Trophoblast cell (in vitro differentiated cells and primary cell): ENCODE measurements around the gene JMJD1C.

Experiments used
- DNase-seq, 2 donors: peaks; one replicate each; pipeline ENCODE4 v3.0.0-alpha.2; 2016
- H2AFZ ChIP-seq: 2 replicates; pipeline ENCODE4 v1.6.1; 2013; ENCODE audit warnings: low read length, moderate library complexity, mild to moderate bottlenecking; ENCODE audit not compliant: insufficient read depth, poor library complexity
- H2AK5ac ChIP-seq: 2 replicates; pipeline ENCODE4 v1.6.1; 2013; ENCODE audit warnings: mild to moderate bottlenecking, low read length
- H2BK120ac ChIP-seq: 2 replicates; pipeline ENCODE4 v1.6.1; 2013; ENCODE audit warnings: low read length, mild to moderate bottlenecking, moderate library complexity; ENCODE audit not compliant: insufficient read depth, poor library complexity
- H2BK12ac ChIP-seq: 2 replicates; pipeline ENCODE4 v1.6.1; 2013; ENCODE audit warnings: mild to moderate bottlenecking, low read length, moderate library complexity
- H2BK5ac ChIP-seq: 2 replicates; pipeline ENCODE4 v1.6.1; 2013; ENCODE audit warnings: low read length, low read depth, moderate library complexity, mild to moderate bottlenecking; ENCODE audit not compliant: poor library complexity
- H3K14ac ChIP-seq: 2 replicates; pipeline ENCODE4 v1.6.1; 2013; ENCODE audit warnings: mild to moderate bottlenecking, low read length
- H3K18ac ChIP-seq: 2 replicates; pipeline ENCODE4 v1.6.1; 2013; ENCODE audit warnings: mild to moderate bottlenecking, low read length
- H3K23ac ChIP-seq: 2 replicates; pipeline ENCODE4 v1.6.1; 2013; ENCODE audit warnings: low read length
- H3K27ac ChIP-seq: 2 replicates; pipeline ENCODE4 v1.5.1; 2013; ENCODE audit warnings: low read depth, mild to moderate bottlenecking, inconsistent platforms, low read length, moderate library complexity
- H3K27me3 ChIP-seq: 2 replicates; pipeline ENCODE4 v1.6.1; 2013; ENCODE audit warnings: inconsistent platforms, mild to moderate bottlenecking, low read length, moderate library complexity; ENCODE audit not compliant: insufficient read depth
- H3K36me3 ChIP-seq, 2 experiments: 1 replicate in 1 of 2; 2 replicates in 1 of 2; pipeline ENCODE4 v1.6.1; 2013; ENCODE audit warnings: low read length in 2 of 2, mild to moderate bottlenecking in 2 of 2, moderate library complexity in 1 of 2; ENCODE audit not compliant: insufficient read depth in 2 of 2, control insufficient read depth in 1 of 2
- H3K4ac ChIP-seq: 2 replicates; pipeline ENCODE4 v1.6.1; 2013; ENCODE audit warnings: low read depth, mild to moderate bottlenecking, low read length, moderate library complexity
- H3K4me1 ChIP-seq, 2 experiments: 1 replicate in 1 of 2; 2 replicates in 1 of 2; pipeline ENCODE4 v1.6.1; 2013; ENCODE audit warnings: low read length in 2 of 2, mild to moderate bottlenecking in 2 of 2, moderate library complexity in 1 of 2; ENCODE audit not compliant: insufficient read depth in 2 of 2, control insufficient read depth in 1 of 2
- H3K4me2 ChIP-seq: 2 replicates; pipeline ENCODE4 v1.6.1; 2013; ENCODE audit warnings: inconsistent platforms, mild to moderate bottlenecking, low read length, moderate library complexity
- H3K4me3 ChIP-seq: 2 replicates; pipeline ENCODE4 v1.5.1; 2013; ENCODE audit warnings: mild to moderate bottlenecking, low read depth, low read length, inconsistent platforms
- H3K79me1 ChIP-seq: one replicate; pipeline ENCODE4 v1.6.1; 2013; ENCODE audit warnings: low read length
- H3K79me2 ChIP-seq: 2 replicates; pipeline ENCODE4 v1.6.1; 2013; ENCODE audit warnings: low read length, mild to moderate bottlenecking; ENCODE audit not compliant: control insufficient read depth, insufficient read depth, poor library complexity
- H3K9ac ChIP-seq: 2 replicates; pipeline ENCODE4 v1.6.1; 2013; ENCODE audit warnings: mild to moderate bottlenecking, low read length
- H3K9me3 ChIP-seq: 2 replicates; pipeline ENCODE4 v1.6.1; 2013; ENCODE audit warnings: low read depth, mild to moderate bottlenecking, control low read depth, inconsistent platforms, low read length; ENCODE audit not compliant: insufficient read depth
- H4K12ac ChIP-seq: 2 replicates; pipeline ENCODE4 v1.6.1; 2013; ENCODE audit warnings: low read depth, mild to moderate bottlenecking, low read length, moderate library complexity
- H4K8ac ChIP-seq: 2 replicates; pipeline ENCODE4 v1.6.1; 2013; ENCODE audit warnings: low read depth, mild to moderate bottlenecking, low read length, moderate library complexity
- H4K91ac ChIP-seq: one replicate; pipeline ENCODE4 v1.6.1; 2013; ENCODE audit warnings: low read depth, mild to moderate bottlenecking, low read length, moderate library complexity
- WGBS: extraction: QIAGEN DNeasy Blood & Tissue Kit; methylation state at CpG from one replicate; pipeline ENCODE4 v1.1.7; 2013; ENCODE audit warnings: missing lambda C conversion rate; ENCODE audit not compliant: insufficient read length, insufficient coverage; ENCODE audit errors: extremely low coverage; 5-methylcytosine and 5-hydroxymethylcytosine counted together

Gene JMJD1C

GRCh38 chr10:63213489-63213888, 252.3 kb downstream of the JMJD1C start:
- Histone ChIP-seq H3K23ac (peak overlapping the region; percentile 24), H3K9me3 (no peaks in the 10 kb centered on the region), H3K4ac (no peak overlapping the region), H3K27me3 (no peaks in the 10 kb centered on the region), H3K79me1 (no peaks in the 10 kb centered on the region), H3K9ac (no peak overlapping the region), H3K4me2 (no peak overlapping the region), H4K12ac (no peak overlapping the region), H2BK5ac (no peak overlapping the region), H3K27ac (no peak overlapping the region), H3K4me1 (no peaks in the 10 kb centered on the region), H2BK12ac (no peak overlapping the region), H2BK120ac (no peak overlapping the region), H4K8ac (no peak overlapping the region), H3K36me3 (peaks cover 2 to 6% of the 10 kb centered on the region in 2 experiments), H3K79me2 (no peaks in the 10 kb centered on the region), H3K4me3 (no peak overlapping the region), H3K18ac (no peak overlapping the region), H3K14ac (no peak overlapping the region), H4K91ac (no peak overlapping the region), H2AK5ac (no peak overlapping the region), H2AFZ (no peak overlapping the region)
- WGBS: no CpG with 5 or more reads among the region's 3 CpGs
- no peak for DNase-seq

- Histone ChIP-seq H3K4me3 (no peak overlapping the region), H2BK120ac (no peak overlapping the region), H3K27ac (no peak overlapping the region), H3K23ac (no peak overlapping the region), H2AK5ac (no peak overlapping the region), H3K27me3 (no peaks in the 10 kb centered on the region), H3K36me3 (peaks cover 4 to 18% of the 10 kb centered on the region in 2 experiments), H4K91ac (no peak overlapping the region), H3K4ac (no peak overlapping the region), H3K14ac (no peak overlapping the region), H2BK5ac (no peak overlapping the region), H2AFZ (no peak overlapping the region), H3K9ac (no peak overlapping the region), H3K79me2 (no peaks in the 10 kb centered on the region), H4K12ac (no peak overlapping the region), H3K4me2 (no peak overlapping the region), H2BK12ac (no peak overlapping the region), H3K4me1 (peaks cover 0 to 6% of the 10 kb centered on the region in 2 experiments), H3K9me3 (no peaks in the 10 kb centered on the region), H4K8ac (no peak overlapping the region), H3K18ac (no peak overlapping the region), H3K79me1 (no peaks in the 10 kb centered on the region)
- no CpG with 5 or more reads among the region's 3 CpGs for WGBS
- DNase-seq: no peak
Observed at GRCh38 chr10:63210611-63211196, 255.1 kb downstream of the JMJD1C start.

GRCh38 chr10:63209705-63210104, 256.1 kb downstream of the JMJD1C start:
- Histone ChIP-seq H3K9me3 (no peaks in the 10 kb centered on the region), H3K27me3 (no peaks in the 10 kb centered on the region), H3K79me2 (no peaks in the 10 kb centered on the region), H4K8ac (no peak overlapping the region), H3K4ac (no peak overlapping the region), H3K4me2 (no peak overlapping the region), H3K4me3 (no peak overlapping the region), H2AK5ac (no peak overlapping the region), H3K9ac (no peak overlapping the region), H3K79me1 (no peaks in the 10 kb centered on the region), H2BK120ac (no peak overlapping the region), H3K18ac (no peak overlapping the region), H2AFZ (no peak overlapping the region), H3K4me1 (peaks cover 0 to 6% of the 10 kb centered on the region in 2 experiments), H4K12ac (no peak overlapping the region), H3K27ac (no peak overlapping the region), H3K14ac (no peak overlapping the region), H2BK12ac (no peak overlapping the region), H3K36me3 (peaks cover 5 to 18% of the 10 kb centered on the region in 2 experiments), H3K23ac (no peak overlapping the region), H2BK5ac (no peak overlapping the region), H4K91ac (no peak overlapping the region)
- DNase-seq: no peak
- no CpG with 5 or more reads among the region's 2 CpGs for WGBS

- H4K91ac ChIP-seq: no peak overlapping the region
- H3K4ac ChIP-seq: no peak overlapping the region
- no peaks in the 10 kb centered on the region for H3K79me1 ChIP-seq
- no peak overlapping the region for H2BK12ac ChIP-seq
- no peak overlapping the region for H2AK5ac ChIP-seq
- no peaks in the 10 kb centered on the region for H3K27me3 ChIP-seq
- no peaks in the 10 kb centered on the region for H3K79me2 ChIP-seq
- peaks cover 5 to 18% of the 10 kb centered on the region in 2 experiments for H3K36me3 ChIP-seq
- no peaks in the 10 kb centered on the region for H3K9me3 ChIP-seq
- no peak overlapping the region for H2BK5ac ChIP-seq
- peaks cover 0 to 6% of the 10 kb centered on the region in 2 experiments for H3K4me1 ChIP-seq
- no peak overlapping the region for H3K4me3 ChIP-seq
- no peak overlapping the region for H3K9ac ChIP-seq
- H3K4me2 ChIP-seq: no peak overlapping the region
- no peak overlapping the region for H4K8ac ChIP-seq
- DNase-seq: no peak
- no peak overlapping the region for H4K12ac ChIP-seq
- H3K27ac ChIP-seq: no peak overlapping the region
- H2AFZ ChIP-seq: no peak overlapping the region
- WGBS: no CpG with 5 or more reads among the region's 2 CpGs
- no peak overlapping the region for H3K18ac ChIP-seq
- no peak overlapping the region for H3K14ac ChIP-seq
- no peak overlapping the region for H2BK120ac ChIP-seq
- H3K23ac ChIP-seq: no peak overlapping the region
Observed at GRCh38 chr10:63208986-63209385, 256.8 kb downstream of the JMJD1C start.
